GM19438 (cell line): ENCODE measurements around the gene LRIT1.
"Not testable (repeated sequence)": the region's sequence is repeated elsewhere in the genome, so short reads cannot be mapped to it uniquely, and the experiment has no call there.

Experiments
- ATAC-seq: cut with Tn5 transposase; IDR thresholded peaks from one replicate; pipeline ENCODE4 v1.9.1; 2021; ENCODE audit warnings: low read depth; ENCODE audit not compliant: unreplicated experiment

Gene LRIT1, protein sequence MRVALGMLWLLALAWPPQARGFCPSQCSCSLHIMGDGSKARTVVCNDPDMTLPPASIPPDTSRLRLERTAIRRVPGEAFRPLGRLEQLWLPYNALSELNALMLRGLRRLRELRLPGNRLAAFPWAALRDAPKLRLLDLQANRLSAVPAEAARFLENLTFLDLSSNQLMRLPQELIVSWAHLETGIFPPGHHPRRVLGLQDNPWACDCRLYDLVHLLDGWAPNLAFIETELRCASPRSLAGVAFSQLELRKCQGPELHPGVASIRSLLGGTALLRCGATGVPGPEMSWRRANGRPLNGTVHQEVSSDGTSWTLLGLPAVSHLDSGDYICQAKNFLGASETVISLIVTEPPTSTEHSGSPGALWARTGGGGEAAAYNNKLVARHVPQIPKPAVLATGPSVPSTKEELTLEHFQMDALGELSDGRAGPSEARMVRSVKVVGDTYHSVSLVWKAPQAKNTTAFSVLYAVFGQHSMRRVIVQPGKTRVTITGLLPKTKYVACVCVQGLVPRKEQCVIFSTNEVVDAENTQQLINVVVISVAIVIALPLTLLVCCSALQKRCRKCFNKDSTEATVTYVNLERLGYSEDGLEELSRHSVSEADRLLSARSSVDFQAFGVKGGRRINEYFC

DNA sequence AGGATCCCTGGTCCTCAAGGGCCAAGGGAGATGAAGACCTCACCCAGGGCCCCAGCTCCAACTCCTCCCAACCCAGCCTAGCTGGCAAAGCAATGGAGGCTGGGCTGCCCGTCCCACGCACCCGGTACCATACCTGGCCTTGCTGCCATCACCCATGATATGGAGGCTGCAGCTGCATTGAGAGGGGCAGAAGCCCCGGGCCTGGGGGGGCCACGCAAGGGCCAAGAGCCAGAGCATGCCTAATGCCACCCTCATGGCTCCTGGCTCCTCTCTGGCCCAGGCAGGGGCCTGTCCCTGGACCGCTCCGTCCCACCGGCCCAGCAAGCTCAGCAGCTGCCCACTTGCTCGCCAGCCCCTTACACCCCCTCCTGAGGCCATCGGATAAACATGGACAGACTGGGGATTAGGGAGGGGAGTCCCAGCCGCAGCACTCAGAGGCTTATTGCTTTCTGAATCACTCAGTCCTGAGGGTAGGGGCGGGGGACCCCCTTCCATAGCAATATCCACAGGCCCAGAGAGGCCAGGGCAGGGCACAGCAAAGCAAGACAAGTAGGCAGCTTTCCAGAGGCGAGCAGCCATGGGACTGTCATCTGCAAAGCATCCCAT lies at the start of gene LRIT1:
LRIT1 (minus strand) TSS at position 362 of the 606 bp plus-strand sequence; CDS start at position 255, 107 bp downstream.
- ATAC-seq: no peak

DNA sequence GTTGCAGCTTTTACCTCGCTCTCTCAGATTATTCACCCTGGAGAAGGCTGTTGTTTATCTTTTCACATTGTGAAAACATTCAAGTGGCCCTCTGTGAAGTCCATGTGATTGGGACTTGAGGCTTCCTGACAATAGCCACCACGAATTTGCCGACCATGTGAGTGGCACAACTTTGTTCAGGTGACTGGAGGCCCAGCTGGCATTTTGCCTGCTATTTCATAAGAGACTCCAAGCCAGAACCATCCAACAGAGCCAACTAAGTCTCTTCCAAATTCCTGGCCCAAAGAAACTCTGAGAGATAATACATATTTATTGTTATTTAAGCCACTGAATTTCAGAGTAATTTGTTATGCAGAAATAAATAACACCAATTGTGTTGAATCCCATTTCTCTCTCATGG lies 48.9 kb upstream of the LRIT1 start:
- no peak for ATAC-seq

DNA sequence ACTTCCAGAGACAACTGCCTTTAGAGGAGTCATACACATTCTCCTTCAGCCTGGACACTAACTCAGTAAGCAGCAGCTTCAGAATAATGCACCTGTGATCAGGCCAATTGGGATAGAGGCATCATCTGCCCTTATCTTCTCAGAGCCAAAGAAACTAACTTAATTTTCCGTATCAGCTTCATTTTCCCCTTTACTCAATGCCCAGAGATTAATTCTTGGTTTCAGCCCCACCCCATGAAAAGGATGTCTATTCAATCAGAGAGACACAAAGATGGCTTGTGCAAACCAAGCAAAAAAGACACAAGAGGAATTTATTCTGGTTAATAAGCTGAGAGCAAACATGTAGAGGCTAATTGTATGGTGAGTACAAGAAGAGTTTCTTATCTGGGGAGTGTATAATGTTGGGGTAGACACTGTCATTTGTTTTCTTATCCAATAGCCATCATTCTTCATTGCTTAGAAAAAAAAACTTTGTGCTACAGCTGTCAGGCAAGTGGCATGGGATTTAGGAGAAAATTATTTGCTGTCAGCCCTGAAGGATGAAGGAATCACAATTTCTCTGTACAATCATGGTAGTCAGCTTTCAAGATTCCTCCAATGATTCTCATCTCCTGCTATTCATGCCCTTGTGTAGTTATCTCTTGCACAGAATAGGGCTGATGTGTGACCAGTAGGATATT lies 48.3 kb upstream of the LRIT1 start:
- no peak for ATAC-seq

DNA sequence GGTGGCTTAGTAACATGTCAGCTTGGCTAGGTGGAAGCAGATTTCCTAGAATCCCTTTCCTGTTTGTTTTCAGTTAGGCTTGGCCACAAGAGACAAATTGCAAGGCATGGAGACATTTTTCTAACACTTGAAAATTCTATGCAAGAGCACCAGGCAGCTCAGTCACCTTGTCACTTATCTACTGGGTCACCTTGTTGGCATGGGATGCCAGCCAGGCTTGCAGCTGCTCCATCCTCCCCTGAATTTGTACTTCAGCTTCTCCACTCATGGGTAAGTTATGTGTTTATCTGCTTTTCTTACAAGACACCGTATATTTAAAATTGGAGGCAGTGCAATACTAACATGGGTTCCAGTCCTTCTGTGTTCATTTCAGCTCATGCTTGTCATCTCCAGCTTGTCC lies 46.8 kb upstream of the LRIT1 start:
- no peak for ATAC-seq

DNA sequence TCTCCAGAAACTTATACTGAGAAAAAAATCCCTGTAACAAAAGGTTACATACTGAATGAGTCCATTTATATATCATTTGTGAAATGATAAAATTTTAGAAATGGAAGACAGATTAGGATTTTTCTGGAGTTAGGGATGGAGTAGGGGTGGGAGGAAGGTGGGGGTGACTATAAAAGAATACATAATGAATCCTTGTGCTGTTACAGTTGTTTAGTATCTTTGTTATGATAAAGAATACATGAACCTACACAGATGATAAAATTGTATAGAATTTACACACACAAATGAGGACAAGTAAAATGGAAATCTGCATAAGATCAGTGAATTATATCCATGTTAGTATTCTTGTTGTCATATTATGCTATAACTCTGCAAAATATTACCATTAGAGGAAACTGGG lies 45.3 kb upstream of the LRIT1 start:
- ATAC-seq: no peak

DNA sequence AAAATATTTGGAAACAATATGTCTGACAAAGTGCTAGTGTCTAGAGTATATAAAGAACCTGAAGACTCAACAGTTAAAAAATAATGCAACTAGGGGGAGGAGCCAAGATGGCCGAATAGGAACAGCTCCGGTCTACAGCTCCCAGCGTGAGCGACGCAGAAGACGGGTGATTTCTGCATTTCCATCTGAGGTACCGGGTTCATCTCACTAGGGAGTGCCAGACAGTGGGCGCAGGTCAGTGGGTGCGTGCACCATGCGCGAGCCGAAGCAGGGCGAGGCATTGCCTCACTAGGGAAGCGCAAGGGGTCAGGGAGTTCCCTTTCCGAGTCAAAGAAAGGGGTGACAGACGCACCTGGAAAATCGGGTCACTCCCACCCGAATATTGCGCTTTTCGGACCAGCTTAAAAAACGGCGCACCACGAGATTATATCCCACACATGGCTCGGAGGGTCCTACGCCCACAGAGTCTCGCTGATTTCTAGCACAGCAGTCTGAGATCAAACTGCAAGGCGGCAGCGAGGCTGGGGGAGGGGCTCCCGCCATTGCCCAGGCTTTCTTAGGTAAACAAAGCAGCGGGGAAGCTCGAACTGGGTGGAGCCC lies 38.6 kb upstream of the LRIT1 start:
- ATAC-seq: not testable (repeated sequence)

DNA sequence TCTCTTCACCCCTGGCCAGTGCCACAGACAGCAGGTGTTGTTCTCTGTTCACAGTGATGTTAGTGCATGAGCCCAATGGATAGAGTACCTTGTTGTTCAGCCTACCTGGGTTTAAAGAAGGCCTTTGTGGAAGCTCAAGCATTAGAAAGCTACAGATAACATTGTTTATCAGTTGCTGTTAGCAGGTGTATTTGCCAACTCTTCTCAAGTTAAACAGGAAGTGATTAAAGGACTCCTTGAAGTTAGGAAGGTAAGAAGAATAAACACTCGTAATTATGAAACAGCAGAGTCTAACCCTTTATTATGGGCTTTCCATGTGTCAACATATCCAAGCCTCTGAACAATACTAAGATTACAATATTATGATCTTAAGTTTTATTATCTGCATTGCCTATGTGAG lies 29.4 kb upstream of the LRIT1 start:
- no peak for ATAC-seq

DNA sequence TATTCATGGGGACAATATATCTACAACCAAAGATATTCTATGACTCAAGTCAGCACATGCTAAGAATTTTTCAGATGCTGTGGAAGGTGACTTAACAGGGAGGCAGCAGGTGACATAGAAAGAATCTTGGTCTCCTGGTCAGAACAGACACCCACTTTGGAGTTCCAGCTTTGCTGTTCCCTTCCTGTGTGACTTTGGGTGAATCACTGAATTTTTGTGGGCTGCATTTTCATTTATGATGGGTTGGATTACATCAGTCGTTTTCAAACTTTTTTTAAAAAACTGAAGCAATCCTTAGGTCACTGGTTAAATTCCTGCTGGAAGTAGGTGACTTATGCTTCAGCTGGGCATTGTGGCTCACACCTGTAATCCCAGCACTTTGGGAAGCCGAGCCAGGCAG lies 28.4 kb upstream of the LRIT1 start:
- no peak for ATAC-seq

DNA sequence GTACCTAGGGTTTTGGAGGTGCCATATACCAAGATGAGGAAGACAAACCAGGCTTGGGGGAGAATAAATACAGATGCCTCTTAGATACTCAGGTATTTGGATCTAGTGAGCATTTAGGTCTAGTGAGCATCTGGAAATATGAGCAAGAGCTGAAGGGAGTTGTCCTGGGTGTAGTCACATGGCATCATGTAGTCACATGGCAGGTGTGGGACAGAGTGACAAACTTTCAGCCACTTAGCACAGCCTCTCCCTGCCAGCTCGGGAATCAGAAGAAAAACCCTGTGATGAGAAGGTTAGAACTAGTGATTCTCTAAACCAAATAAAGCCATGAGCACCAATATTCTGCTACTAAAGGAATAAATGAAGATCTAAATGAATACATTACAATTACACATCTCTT lies 27.8 kb upstream of the LRIT1 start:
- ATAC-seq: no peak

DNA sequence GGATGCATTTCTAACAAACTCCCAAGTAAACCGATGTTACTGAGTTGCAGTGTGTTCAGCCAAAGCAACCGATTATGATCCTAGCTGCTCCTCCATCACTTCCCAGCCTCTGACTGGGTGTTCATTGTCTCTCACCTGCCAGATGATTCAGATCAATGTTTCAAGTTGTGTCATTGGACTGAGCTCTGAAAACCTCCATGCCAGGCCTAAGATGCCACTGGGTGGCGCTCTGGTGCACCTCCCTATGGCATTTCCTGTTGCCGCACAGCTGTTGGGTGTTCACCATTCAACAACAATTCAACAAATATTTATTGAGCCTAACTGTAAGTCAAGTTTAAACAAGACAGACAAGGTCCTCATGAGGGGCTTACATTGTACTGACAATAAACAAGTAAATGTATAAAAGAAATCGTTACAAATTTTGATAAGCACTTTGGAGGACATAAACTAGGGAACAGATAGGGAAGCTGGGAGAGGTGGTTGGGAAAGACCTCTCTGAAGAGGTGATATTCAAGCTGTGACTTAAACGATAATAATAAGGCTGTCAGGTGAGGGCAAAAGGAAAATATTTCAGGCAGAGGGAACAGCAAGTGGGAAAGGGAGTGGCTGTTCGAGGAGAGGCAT lies 26.3 kb upstream of the LRIT1 start:
- ATAC-seq: no peak

DNA sequence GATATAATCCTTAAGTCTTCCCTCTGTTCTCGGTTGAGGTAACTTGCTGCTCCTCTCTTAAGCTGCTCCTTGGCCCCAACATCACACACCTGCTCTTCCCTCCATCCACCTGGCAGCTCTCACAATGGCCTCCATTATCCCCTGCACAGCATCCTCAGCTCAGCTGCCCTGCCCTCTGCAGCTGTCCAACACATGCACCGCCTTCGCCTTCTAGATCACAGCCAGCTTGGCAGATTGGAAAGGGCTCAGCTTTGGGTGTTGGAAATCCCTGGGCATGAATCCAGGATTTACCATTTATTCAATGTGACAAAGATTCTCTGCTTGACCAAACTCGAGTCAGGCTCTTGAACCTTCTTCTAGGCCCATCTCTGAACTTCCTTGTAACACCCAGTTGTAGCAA lies 24.1 kb upstream of the LRIT1 start:
- no peak for ATAC-seq

DNA sequence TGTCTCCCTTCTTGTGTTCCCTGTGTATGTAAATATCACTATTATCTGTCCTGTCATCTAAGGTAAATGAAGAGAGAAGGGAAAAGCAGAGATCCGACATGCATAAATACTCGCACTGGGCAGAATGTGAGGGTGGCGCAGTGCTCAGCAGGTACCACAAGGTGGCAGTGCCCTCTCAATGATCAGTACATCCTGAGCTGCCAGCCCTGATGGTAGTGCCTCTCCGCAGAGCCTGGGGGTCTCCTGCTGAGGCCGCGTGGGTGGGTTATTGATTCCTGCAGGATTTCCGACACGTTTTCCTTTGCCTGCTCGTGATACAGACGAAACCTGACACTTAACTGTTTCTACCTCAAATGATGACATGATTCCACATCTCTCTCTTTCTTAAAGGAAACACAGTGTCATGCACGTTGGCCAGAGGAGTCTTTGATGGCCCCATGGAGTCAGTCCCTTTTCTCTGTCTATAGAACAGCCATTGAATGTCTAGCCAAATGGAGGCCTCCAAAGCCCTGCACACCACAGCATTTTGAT lies 23.3 kb upstream of the LRIT1 start:
- peak; percentile 95 for ATAC-seq

DNA sequence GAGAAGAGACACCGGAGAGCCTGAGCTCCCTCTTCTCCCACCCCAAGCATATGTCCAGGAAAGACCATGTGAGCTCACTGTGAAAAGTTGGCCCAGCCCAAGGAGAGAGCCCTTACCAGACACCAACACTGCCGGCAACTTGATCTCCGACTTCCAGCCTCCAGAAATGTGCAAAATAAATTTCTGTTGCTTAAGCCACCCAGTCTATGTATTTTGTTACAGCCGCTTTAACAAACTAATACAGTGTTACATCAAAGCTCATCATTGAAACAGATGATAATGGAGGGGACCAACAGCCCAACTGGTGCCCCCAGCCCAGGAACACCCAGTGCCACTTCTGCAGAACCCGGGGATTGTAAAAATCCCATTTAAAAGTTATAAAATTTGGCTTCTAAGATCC lies 22.4 kb upstream of the LRIT1 start:
- no peak for ATAC-seq

DNA sequence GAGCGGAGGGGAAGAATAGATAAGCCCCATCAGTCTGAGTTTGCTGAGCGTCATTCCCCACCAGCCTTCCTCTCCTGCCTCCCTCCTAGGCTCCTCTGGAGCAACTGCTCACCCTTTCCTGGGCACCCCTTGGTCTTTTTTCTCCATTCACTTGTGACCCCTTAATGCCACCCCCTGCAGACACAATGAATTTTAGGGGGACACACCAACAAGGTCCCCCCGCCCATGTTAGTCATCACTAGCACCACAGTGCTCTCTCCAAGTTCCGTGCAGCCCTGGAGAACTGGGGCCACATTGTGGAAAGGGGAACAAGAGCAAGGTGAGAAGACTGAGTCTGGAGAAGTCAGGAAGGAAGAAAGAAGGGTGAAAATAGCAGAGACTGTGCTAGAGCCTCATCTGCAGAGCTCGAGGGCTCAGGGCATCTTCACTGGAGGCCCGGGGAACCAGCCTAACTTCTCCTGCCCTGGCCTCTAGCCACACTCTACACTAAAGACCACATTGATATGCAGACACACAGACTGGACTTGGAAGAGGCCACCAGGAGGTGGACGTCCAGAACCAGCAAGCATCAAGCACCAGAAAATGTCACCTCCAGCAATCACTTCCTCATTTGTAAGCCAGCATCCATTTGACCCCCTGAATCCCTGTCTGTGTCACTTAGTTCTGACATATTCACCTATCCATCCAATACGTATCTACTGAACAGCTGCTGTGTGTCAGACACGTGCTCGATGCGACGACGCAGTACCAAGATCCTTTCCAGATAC lies 21.0 kb upstream of the LRIT1 start:
- ATAC-seq: no peak

DNA sequence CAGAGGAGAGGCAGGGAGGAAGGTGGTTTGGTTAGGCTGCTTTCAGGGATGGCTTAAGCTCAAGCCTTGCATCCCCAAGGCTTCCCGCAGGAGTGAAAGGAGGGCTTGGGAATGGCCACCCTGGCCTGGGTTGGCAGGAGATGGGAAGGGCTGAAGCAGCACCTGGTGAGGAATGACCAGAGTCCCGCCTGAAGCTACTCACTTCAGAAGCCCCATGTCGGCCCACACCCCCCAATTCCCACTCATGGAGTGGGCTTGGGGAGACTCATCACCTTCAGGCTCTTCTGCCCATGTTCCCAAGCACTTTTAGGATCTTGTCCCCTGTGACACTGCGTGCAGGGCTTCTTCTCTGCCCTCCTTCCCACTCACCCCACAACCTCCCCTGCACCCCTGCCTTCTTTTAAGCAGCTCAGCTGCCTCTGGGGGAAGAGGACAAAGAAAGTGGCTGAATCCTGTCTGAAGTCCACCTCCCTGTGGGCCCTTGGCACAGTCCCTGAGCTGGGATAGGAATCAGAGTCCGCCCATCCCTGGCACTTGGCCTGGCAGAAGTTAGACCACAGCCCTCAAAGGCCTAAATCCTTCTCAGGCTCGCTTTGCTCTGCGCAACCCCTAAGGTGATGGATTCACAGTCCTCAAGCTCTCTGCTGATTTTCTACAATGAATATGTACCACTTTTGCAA lies 20.0 kb upstream of the LRIT1 start:
- no peak for ATAC-seq

DNA sequence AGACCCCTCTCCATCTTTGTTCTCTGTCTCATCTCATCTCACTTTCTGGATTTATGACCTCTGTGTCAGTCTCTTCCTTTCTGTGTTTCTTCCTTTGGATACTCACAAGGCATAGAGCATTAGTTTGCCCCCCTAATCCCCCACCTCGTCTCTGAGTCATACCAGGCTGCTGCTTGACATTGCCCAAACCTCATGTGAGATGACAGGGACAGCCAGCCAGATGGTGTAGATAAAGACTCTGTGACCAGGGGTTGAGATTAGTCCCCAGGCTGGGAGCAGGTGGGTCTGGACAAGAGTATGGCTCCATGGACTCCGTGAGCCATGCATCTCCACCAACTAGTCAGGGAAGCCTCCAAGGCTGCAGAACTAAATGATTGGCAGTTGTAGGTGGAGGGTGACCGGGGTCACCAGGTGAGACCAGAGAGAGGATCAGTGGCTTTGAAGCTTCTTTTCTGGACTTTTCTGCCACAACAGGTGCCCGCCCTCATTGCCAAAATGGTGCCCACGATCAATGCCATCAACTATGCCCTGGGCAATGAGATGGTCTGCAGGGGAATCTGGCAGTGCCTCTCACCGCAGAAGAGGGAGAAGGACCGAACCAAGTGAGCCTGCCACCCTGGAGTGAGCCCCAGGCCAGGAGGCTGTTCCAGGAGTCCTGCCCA lies 16.8 kb upstream of the LRIT1 start:
- no peak for ATAC-seq

DNA sequence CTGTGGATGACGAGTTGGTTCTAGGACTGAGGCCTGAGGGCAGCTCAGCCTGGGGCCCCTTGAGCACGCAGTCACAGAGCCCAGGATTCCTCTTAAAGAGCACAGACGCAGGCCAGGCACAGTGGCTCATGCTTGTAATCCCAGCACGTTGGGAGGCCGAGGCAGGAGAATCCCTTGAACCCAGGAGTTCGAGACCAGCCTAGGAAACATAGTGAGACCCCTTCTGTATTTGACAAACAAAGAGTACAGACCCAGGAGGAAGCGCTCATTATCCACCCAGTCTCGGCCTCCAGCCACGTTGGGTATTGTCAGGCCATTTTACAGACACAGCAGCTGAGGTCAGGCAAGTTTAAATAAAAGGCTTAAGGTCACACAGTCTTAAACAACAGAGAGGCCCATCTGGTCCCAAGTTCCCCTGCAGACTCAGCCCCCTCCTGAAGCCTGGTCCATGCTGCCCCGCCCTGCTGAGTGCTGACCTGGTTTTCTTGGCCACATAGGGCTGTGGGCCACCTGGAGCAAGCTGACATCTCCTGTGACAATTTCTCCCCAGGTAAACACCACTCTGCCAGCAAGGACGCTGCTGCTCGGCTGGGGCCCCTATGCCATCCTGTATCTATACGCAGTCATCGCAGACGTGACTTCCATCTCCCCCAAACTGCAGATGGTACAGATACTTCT lies 16.1 kb upstream of the LRIT1 start:
- no peak for ATAC-seq
